Measurements from ENCODE around the gene TNRC6B. TPM values are rescaled to one million over a fixed set of nuclear protein-coding genes. Genes with fewer than 3 reads are reported as not detected.

TNRC6B gene
- total RNA-seq, 6 experiments from 2014 or later, result 13.0 to 27.1 (median 22.7) TPM

- Histone ChIP-seq H3K4me1 (no peaks in the 10 kb centered on the region), H3K27me3 (no peaks in the 10 kb centered on the region), H3K27ac (no peak overlapping the region), H3K4me3 (no peak overlapping the region), H3K36me3 (peaks cover 0 to 2% (median 0%) of the 10 kb centered on the region in 4 donors), H3K9me3 (no peaks in the 10 kb centered on the region)
- DNase-seq (no peak), ATAC-seq (no peak)
- no peak for TF ChIP-seq POLR2A (IDR thresholded peaks at IDR 0.05)
- intact Hi-C loops (cut with DNase I), result no loop called here
Measured at GRCh38 chr22:40226620-40227019, 48.9 kb downstream of the TNRC6B start.

- no peak overlapping the region for H3K4me3 ChIP-seq
- peaks cover 0 to 2% (median 0%) of the 10 kb centered on the region in 4 donors for H3K36me3 ChIP-seq
- intact Hi-C loops (cut with DNase I), result no loop called here
- H3K27me3 ChIP-seq, result no peaks in the 10 kb centered on the region
- DNase-seq, result no peak
- H3K9me3 ChIP-seq, result no peaks in the 10 kb centered on the region
- WGBS (ENCODE audit: insufficient coverage, low coverage, low lambda C conversion rate, missing lambda C conversion rate), result 90% methylated on average over 6 of the region's 6 CpGs
- no peaks in the 10 kb centered on the region for H3K4me1 ChIP-seq
- TF ChIP-seq POLR2A (IDR thresholded peaks at IDR 0.05) (no peak), CTCF (IDR thresholded peaks at IDR 0.05) (no peak)
- ATAC-seq, result no peak
- no peak overlapping the region for H3K27ac ChIP-seq
Measured at GRCh38 chr22:40231618-40232313, 54.0 kb downstream of the TNRC6B start.

- DNase-seq (no peak), ATAC-seq (no peak)
- H3K9me3 ChIP-seq, result no peaks in the 10 kb centered on the region
- H3K27ac ChIP-seq, result no peak overlapping the region
- no peaks in the 10 kb centered on the region for H3K4me1 ChIP-seq
- H3K27me3 ChIP-seq, result no peaks in the 10 kb centered on the region
- H3K36me3 ChIP-seq, result peaks cover 0 to 2% (median 0%) of the 10 kb centered on the region in 4 donors
- TF ChIP-seq POLR2A (IDR thresholded peaks at IDR 0.05) (no peak), CTCF (IDR thresholded peaks at IDR 0.05) (no peak)
- H3K4me3 ChIP-seq, result no peak overlapping the region
- intact Hi-C loops (cut with DNase I), result no loop called here
- 82% methylated on average over 9 of the region's 15 CpGs for WGBS (ENCODE audit: insufficient coverage, low coverage, low lambda C conversion rate, missing lambda C conversion rate)
Measured at GRCh38 chr22:40232624-40233023, 54.9 kb downstream of the TNRC6B start.

GRCh38 chr22:40233886-40234285 is 56.2 kb downstream of the TNRC6B start:
- intact Hi-C loops (cut with DNase I), result no loop called here
- Histone ChIP-seq H3K27me3 (no peaks in the 10 kb centered on the region), H3K4me1 (no peaks in the 10 kb centered on the region), H3K4me3 (no peak overlapping the region), H3K27ac (no peak overlapping the region), H3K36me3 (peaks cover 0 to 2% (median 0%) of the 10 kb centered on the region in 4 donors), H3K9me3 (no peaks in the 10 kb centered on the region)
- DNase-seq (no peak), ATAC-seq (no peak)
- TF ChIP-seq CTCF (IDR thresholded peaks at IDR 0.05), result no peak
- TF ChIP-seq POLR2A (IDR thresholded peaks at IDR 0.05), result no peak
- WGBS (ENCODE audit: insufficient coverage, low coverage, low lambda C conversion rate, missing lambda C conversion rate), result 96% methylated on average over 8 of the region's 8 CpGs

DNA sequence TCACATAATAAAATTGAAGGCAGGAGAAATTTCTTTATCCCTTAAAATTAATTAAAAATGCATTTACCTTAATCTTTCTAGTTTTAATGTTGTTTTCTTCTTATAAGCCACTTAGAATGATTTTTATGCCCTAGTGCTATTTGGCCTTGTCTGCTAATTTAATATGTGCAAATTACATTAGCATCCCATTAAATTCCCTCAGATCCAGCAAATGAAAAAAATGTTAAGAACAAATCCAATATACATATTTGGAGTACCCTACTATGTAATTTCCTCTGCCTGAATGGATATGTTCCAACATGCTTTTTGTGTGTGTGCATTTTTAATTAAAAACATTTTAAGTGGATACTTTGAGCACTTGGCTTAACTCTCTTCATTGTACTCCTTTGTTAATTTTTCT is 56.9 kb downstream of the TNRC6B start:
- no peak overlapping the region for H3K27ac ChIP-seq
- intact Hi-C loops (cut with DNase I), result no loop called here
- H3K36me3 ChIP-seq, result peaks cover 0 to under 1% (median 0%) of the 10 kb centered on the region in 4 donors
- H3K4me1 ChIP-seq, result no peaks in the 10 kb centered on the region
- no peaks in the 10 kb centered on the region for H3K27me3 ChIP-seq
- DNase-seq (no peak), ATAC-seq (no peak)
- no peak overlapping the region for H3K4me3 ChIP-seq
- TF ChIP-seq POLR2A (IDR thresholded peaks at IDR 0.05) (no peak), CTCF (IDR thresholded peaks at IDR 0.05) (no peak)
- H3K9me3 ChIP-seq, result no peaks in the 10 kb centered on the region

All from right lobe of liver (tissue), 6 donors.